PFSK-1 (cell line): Measurements from ENCODE around the gene STK32B.

Experiments used
- FOXP2 ChIP-seq: optimal IDR thresholded peaks from 2 replicates; pipeline ENCODE3; 2011; ENCODE audit warnings: borderline replicate concordance, control low read depth, inconsistent platforms; ENCODE audit not compliant: insufficient read depth; ENCODE audit errors: extremely low read length, extremely low read depth
- POLR2AphosphoS5 ChIP-seq: IDR thresholded peaks from 2 replicates; pipeline ENCODE4 v1.6.1; 2012; ENCODE audit warnings: low read depth, mild to moderate bottlenecking, control low read depth, low read length, moderate library complexity
- REST ChIP-seq, 2 experiments: IDR thresholded peaks; 2 replicates each; pipeline versions ENCODE4 v1.6.1 to v1.8.0; 2011 to 2012; ENCODE audit warnings: low read depth in 2 of 2, low read length in 2 of 2, control low read depth in 1 of 2, inconsistent platforms in 1 of 2, mild to moderate bottlenecking in 1 of 2, moderate library complexity in 1 of 2; ENCODE audit not compliant: insufficient read depth in 1 of 2
- SIN3A ChIP-seq: IDR thresholded peaks from 2 replicates; pipeline ENCODE4 v1.6.1; 2012; ENCODE audit warnings: mild to moderate bottlenecking, low read length, moderate library complexity, borderline replicate concordance; ENCODE audit not compliant: insufficient read depth
- TAF1 ChIP-seq: IDR thresholded peaks from 2 replicates; pipeline ENCODE4 v1.6.1; 2012; ENCODE audit warnings: low read length, control low read depth, borderline replicate concordance; ENCODE audit not compliant: insufficient read depth

The STK32B gene

GRCh38 chr4:5383191-5383980 is 332.1 kb downstream of the STK32B start:
- no peak for TF ChIP-seq TAF1
- no peak for TF ChIP-seq SIN3A
- no peak for TF ChIP-seq REST (IDR thresholded peaks at IDR 0.05; ENCODE audit: insufficient read depth in 1 of 2, low read depth in 2 of 2, low read length in 2 of 2)

- no peak for TF ChIP-seq FOXP2
- no peak for TF ChIP-seq TAF1
- no peak for TF ChIP-seq SIN3A
- no peak for TF ChIP-seq POLR2AphosphoS5
- TF ChIP-seq REST (IDR thresholded peaks at IDR 0.05; ENCODE audit: insufficient read depth in 1 of 2, low read depth in 2 of 2, low read length in 2 of 2) = no peak
Observed at GRCh38 chr4:5385741-5386311, 334.5 kb downstream of the STK32B start.

- TF ChIP-seq REST (IDR thresholded peaks at IDR 0.05; ENCODE audit: insufficient read depth in 1 of 2, low read depth in 2 of 2, low read length in 2 of 2) (no peak), TAF1 (no peak), POLR2AphosphoS5 (no peak), SIN3A (no peak), FOXP2 (no peak)
Observed at GRCh38 chr4:5386921-5387320, 335.6 kb downstream of the STK32B start.

GRCh38 chr4:5387457-5387856 is 336.2 kb downstream of the STK32B start:
- TF ChIP-seq TAF1 = no peak
- no peak for TF ChIP-seq SIN3A
- TF ChIP-seq REST (IDR thresholded peaks at IDR 0.05; ENCODE audit: insufficient read depth in 1 of 2, low read depth in 2 of 2, low read length in 2 of 2) = no peak
- TF ChIP-seq POLR2AphosphoS5 = no peak
- no peak for TF ChIP-seq FOXP2
